GM12864 (cell line): Measurements from ENCODE around the gene ARCN1.
A peak's percentile ranks its signal among the peaks of the same experiment; 100 is the strongest.

ENCODE experiments used
- DNase-seq: peaks from one replicate; pipeline ENCODE4 v3.0.0-alpha.2; 2011; ENCODE audit warnings: low read depth
- H3K4me3 ChIP-seq: 2 replicates; pipeline ENCODE4 v1.5.1; 2011; ENCODE audit warnings: mild to moderate bottlenecking, low read depth, low read length, control low read depth
- TF ChIP-seq, protein P1 (sequence below): IDR thresholded peaks from 2 replicates; pipeline ENCODE4 v1.5.1; 2011; ENCODE audit warnings: low read depth, mild to moderate bottlenecking, moderate library complexity, low read length, control low read depth, inconsistent platforms; ENCODE audit errors: missing control alignments

Gene ARCN1

DNA sequence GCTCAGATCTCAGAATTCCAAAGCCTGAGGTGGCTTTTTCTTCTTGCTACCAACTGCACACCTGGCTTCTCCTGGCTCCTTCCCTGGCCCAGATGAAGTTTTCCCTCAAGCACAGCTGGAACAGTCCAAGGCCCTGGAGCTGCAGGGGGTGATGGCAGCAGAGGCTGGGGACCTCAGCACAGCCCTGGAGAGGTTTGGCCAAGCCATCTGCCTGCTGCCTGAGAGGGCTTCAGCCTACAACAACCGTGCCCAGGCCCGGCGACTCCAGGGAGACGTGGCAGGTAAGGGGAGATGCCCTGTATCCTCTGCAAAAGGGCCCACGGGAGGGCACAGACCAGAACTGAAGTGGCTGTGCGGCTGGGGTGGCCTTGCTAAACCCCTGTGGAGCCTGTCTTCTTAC, 43.7 kb upstream of the ARCN1 start:
- no peak for DNase-seq
- H3K4me3 ChIP-seq, result no peak overlapping the region
- TF ChIP-seq, protein P1, sequence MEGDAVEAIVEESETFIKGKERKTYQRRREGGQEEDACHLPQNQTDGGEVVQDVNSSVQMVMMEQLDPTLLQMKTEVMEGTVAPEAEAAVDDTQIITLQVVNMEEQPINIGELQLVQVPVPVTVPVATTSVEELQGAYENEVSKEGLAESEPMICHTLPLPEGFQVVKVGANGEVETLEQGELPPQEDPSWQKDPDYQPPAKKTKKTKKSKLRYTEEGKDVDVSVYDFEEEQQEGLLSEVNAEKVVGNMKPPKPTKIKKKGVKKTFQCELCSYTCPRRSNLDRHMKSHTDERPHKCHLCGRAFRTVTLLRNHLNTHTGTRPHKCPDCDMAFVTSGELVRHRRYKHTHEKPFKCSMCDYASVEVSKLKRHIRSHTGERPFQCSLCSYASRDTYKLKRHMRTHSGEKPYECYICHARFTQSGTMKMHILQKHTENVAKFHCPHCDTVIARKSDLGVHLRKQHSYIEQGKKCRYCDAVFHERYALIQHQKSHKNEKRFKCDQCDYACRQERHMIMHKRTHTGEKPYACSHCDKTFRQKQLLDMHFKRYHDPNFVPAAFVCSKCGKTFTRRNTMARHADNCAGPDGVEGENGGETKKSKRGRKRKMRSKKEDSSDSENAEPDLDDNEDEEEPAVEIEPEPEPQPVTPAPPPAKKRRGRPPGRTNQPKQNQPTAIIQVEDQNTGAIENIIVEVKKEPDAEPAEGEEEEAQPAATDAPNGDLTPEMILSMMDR, result no peak

DNA sequence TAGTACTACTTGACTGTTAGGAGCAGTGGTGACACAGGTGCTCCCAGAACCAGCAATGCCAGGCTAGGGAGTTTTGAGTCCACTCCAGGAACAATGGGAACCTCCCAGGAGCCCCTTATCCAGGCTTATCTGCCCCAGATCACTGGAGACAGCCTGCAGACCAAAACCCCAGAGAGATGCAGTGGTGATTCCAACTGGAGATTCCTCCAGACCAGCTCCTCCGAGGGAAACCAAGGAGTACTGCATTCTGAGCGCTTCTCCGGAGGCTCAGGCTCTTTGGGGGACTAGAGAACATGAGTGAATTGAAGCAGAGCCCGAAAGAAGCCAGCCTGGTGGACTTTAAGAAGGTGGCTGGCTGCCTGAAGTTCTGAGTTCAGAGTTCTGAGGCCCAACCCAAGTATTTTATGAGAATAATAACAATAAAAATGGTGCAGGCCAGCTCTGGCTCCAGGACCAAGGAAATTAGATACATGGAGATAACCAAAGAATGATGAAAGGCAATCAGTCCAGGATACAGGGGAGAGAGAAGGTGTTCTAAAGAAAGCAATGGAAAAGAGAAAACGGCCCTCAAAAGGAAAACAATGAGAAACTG, 42.5 kb upstream of the ARCN1 start:
- TF ChIP-seq, protein P1, result no peak
- DNase-seq, result no peak
- H3K4me3 ChIP-seq, result no peak overlapping the region; the same call in 1 of the 2 replicates

DNA sequence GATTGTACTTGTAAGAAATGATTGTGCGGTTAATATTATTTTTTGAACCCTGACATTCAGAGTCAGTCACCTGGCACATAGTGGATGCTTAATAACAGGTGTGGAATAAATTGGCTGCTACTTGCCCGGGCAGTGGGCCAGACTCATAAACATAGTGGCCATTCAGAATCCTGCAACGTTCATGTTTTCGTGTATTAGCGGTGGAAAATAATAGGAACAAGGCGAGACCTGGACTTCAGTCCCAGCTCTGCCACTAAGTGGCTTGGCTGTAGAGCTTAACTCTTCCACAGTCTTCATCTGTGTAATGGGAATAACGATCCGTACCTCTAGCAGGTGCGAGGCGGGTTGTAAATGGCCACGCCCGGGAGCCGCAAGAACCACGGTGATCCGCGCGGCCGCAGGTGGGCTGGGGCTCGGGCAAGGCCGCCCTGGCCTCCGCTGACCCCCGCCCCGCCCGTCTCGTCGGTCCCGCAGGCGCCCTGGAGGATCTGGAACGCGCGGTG, 42.0 kb upstream of the ARCN1 start:
- DNase-seq, result no peak
- TF ChIP-seq, protein P1, result no peak
- peak overlapping the region; percentile 80 for H3K4me3 ChIP-seq

DNA sequence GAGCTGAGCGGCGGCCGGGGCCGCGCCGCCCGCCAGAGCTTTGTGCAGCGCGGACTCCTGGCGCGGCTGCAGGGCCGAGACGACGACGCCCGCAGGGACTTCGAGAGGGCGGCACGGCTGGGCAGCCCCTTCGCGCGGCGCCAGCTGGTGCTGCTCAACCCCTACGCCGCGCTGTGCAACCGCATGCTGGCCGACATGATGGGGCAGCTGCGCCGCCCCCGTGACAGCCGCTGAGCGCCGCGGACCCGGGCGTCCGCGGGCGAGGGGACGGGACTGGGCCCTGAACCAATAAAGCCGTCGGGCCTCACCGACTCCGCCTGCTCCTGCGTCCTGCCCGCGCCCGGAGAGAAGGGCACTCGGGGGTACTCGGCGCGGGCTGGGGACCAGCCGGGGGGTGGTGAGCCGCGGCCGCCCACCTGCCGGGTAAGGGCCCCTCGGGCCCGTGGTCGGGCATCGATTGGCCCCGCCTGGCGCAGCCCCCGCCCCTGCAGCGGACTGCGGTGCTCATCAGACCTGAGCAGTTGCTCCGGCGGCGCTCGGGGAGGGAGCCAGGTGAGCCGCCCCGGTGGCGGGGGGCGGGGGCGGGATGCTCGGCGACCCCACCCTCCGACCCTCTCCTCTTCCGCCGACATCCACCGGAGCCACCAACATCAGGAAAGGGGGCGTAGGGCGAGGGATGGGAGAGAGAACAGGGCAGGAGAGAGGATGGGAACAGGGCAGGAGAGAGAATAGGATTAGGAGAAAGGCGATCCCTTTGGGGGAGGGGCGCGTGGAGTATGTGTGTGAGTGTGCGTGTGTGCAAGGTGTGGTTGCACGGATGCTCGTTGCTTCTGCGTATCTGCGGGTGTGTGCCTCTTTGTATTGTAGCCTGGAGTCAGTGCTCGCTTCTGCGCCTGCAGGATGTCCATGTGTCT, 41.3 kb upstream of the ARCN1 start, which contains the start of gene TMEM25:
TMEM25 (plus strand) TSS at position 510 of the 914 bp plus-strand sequence. CDS start 610 bp downstream, outside the sequence.
- H3K4me3 ChIP-seq, result peak within 1 kb of the TSS; percentile 80
- DNase-seq, result no peak
- TF ChIP-seq, protein P1, result no peak

DNA sequence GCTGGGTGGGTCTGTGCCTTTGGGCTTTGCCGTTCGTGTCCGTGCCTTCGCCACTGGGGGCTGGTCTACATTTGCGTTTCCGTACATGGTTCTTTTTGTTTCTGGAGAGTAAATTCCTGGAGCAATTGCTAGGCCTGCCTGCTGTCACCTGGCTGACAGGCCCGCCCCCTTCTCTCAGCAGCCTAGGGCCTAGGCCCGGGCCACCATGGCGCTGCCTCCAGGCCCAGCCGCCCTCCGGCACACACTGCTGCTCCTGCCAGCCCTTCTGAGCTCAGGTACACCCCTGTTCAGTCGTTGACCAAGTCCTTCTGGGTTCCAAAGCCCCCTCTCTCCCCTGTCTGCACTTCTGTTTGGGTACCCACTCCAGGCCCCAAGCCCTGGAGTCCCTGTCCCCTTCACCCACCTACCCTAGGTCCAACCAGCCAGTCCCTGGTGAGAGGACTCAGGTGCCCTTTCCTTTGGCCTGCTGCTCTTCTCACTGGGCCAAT, 40.6 kb upstream of the ARCN1 start:
- TF ChIP-seq, protein P1, result no peak
- DNase-seq, result no peak
- H3K4me3 ChIP-seq, result peak overlapping the region; percentile 80

DNA sequence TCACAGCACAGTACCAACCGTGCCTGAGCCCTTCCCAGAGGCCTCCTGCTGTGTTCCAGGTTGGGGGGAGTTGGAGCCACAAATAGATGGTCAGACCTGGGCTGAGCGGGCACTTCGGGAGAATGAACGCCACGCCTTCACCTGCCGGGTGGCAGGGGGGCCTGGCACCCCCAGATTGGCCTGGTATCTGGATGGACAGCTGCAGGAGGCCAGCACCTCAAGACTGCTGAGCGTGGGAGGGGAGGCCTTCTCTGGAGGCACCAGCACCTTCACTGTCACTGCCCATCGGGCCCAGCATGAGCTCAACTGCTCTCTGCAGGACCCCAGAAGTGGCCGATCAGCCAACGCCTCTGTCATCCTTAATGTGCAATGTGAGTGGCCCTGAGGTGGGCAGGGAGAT, 40.1 kb upstream of the ARCN1 start:
- TF ChIP-seq, protein P1, result no peak
- no peak overlapping the region for H3K4me3 ChIP-seq
- DNase-seq, result no peak
